ENCODE results near the gene TKFC. TPM values are rescaled to one million over a fixed set of nuclear protein-coding genes. Genes with fewer than 3 reads are reported as not detected.

The TKFC gene
- total RNA-seq, 4 donors from 2014 or later: 9.4 to 15.1 (median 13.4) TPM

DNA sequence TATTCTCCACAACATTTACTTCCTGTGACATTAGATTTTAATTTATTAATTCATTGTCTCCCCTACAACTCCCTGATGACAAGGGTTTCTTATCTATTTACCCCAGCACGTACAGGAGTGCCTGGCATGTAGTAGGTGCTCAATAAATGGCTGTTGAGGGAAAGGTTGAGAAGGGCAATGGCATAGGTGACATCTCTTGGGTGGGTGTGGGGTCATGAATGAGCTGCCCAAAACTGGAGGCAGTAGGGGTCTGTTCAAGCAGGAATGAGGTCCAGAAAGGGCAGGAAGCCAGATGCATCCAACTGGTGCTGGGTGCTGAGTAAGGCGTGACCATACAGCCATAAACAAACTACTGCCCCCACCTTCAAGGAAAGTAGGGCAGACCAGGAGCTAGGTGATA lies 40.7 kb upstream of the TKFC start:
- peaks cover 0 to 8% of the 10 kb centered on the region in 2 donors for H3K36me3 ChIP-seq
- TF ChIP-seq EP300 (IDR thresholded peaks at IDR 0.05): no peak
- no peak for TF ChIP-seq POLR2AphosphoS5 (IDR thresholded peaks at IDR 0.05)
- TF ChIP-seq POLR2A (IDR thresholded peaks at IDR 0.05): no peak
- 77 to 94% methylated on average over 2 of the region's 2 CpGs for WGBS, 2 donors (ENCODE audit: low coverage in 1 of 2)

GRCh38 chr11:61293867-61294716 lies 38.9 kb upstream of the TKFC start:
- Histone ChIP-seq H3K36me3 (peaks cover 0 to 24% of the 10 kb centered on the region in 2 donors), H3K27me3 (peaks cover 46% of the 10 kb centered on the region), H3K27ac (peak overlapping the region in 2 of 4 donors; percentile 45 to 63), H3K4me3 (peak overlapping the region; percentile 30 to 66), H3K9me3 (no peaks in the 10 kb centered on the region), H3K4me1 (peaks cover 0 to 44% (median 23%) of the 10 kb centered on the region in 3 donors)
- no CpG with 5 or more reads among the region's 60 CpGs for WGBS, 2 donors (ENCODE audit: low coverage in 1 of 2)
- peak; percentile 37 for ATAC-seq
- TF ChIP-seq CTCF (IDR thresholded peaks at IDR 0.05) (peak in 1 of 4 experiments; percentile 31), POLR2AphosphoS5 (IDR thresholded peaks at IDR 0.05) (no peak)

More for the DNA sequence above, 40.7 kb upstream of the TKFC start:
- peaks cover 46% of the 10 kb centered on the region for H3K27me3 ChIP-seq
- H3K27ac ChIP-seq: no peak overlapping the region
- ATAC-seq: no peak
- H3K4me3 ChIP-seq: no peak overlapping the region
- peaks cover 0 to 30% (median 23%) of the 10 kb centered on the region in 3 donors for H3K4me1 ChIP-seq
- no peaks in the 10 kb centered on the region for H3K9me3 ChIP-seq

DNA sequence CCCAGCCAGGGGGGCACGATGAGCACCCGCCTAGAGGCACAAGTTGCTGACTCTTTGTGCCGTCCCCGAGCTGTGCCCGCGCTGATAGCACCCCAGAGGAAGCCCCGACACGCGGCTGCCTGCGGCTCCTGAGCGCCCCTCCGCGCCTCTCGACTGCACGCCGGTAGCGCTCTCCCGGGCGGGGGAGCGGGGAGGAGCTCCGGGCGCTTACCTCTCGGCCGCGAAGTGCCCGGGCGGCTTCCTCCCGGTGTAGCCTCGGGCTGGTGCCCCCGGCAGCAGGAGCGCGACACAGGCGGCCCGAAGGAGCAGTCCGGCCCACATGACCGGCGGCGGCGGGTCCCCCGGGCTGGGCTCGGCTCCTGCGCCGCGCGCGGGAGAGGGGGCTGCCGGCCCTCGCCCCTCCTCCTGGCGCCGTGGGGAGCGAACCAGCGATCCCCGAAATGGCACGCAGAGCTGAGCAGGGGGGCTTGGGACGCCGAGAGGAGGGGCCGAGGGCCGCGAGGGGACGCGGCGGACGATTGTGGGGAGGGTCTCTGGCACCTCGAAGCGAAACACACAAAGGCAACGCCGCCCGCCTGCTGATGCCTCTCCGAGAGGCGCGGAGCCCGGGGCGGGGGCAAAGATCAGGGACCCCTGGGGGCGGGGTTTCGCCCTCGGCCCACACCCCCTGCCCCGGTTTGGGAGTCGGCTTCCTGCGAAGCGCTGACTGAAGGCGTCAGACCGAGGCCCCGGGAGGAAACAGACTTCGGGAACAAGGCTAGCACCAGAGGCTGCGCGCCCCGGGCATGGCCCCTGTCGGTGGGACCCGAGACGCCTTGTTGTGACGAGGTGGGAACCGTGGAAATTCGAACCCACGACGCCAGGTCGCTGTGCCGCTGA lies 38.1 kb upstream of the TKFC start, which contains the start of gene VWCE:
Gene VWCE, minus strand, starts transcription at position 600 of the 879 bp plus-strand sequence. Its CDS starts 279 bp downstream, at position 321.
- peak; percentile 61 for ATAC-seq
- no CpG with 5 or more reads among the region's 97 CpGs for WGBS, 2 donors (ENCODE audit: low coverage in 1 of 2)
- Histone ChIP-seq H3K27ac (peak within 1 kb of the TSS in 2 of 4 donors; percentile 45 to 63), H3K27me3 (peaks cover 46% of the 10 kb centered on the region), H3K4me3 (peak within 1 kb of the TSS; percentile 30 to 66), H3K9me3 (no peaks in the 10 kb centered on the region), H3K36me3 (peaks cover 0 to 32% of the 10 kb centered on the region in 2 donors), H3K4me1 (peaks cover 0 to 44% (median 23%) of the 10 kb centered on the region in 3 donors)
- no peak for TF ChIP-seq POLR2A (IDR thresholded peaks at IDR 0.05)
- no peak for TF ChIP-seq POLR2AphosphoS5 (IDR thresholded peaks at IDR 0.05)
- TF ChIP-seq EP300 (IDR thresholded peaks at IDR 0.05): no peak
- TF ChIP-seq CTCF (IDR thresholded peaks at IDR 0.05): peak in 2 of 4 experiments; percentile 7 to 8

- WGBS, 2 donors (ENCODE audit: low coverage in 1 of 2): 84% methylated on average over 6 of the region's 12 CpGs; no CpG with 5 or more reads in 1 of the 2 donors
- Histone ChIP-seq H3K9me3 (no peaks in the 10 kb centered on the region), H3K4me1 (peaks cover 0 to 44% (median 23%) of the 10 kb centered on the region in 3 donors), H3K27me3 (peaks cover 46% of the 10 kb centered on the region), H3K36me3 (peaks cover 0 to 38% of the 10 kb centered on the region in 2 donors), H3K27ac (peak overlapping the region in 1 of 4 donors; percentile 63), H3K4me3 (peak overlapping the region in 1 of 2 donors; percentile 66)
- TF ChIP-seq POLR2AphosphoS5 (IDR thresholded peaks at IDR 0.05): no peak
- TF ChIP-seq POLR2A (IDR thresholded peaks at IDR 0.05): no peak
- TF ChIP-seq EP300 (IDR thresholded peaks at IDR 0.05): no peak
- no peak for TF ChIP-seq CTCF (IDR thresholded peaks at IDR 0.05)
- no peak for ATAC-seq
Observed at GRCh38 chr11:61295596-61295926, 37.5 kb upstream of the TKFC start.

DNA sequence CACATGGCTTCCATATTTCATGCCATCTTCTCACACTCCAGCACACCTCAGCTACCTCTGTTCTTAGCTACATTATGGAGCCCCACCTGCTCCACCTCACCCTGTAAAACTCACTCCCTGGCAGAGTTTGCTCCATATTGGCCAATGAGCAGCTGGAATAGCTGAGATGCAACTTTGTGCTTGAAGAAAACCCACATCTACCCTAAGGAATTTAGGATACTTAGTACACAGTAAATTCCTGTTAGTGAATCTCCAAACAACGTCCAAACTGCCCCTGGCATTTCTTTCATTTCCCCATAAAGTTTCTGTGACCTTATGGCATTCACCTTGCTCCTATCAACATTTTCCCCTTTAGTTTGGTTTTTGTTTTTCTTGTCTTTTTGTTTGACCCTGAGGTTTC lies 35.7 kb upstream of the TKFC start:
- H3K27ac ChIP-seq: peak overlapping the region in 3 of 4 donors; percentile 1 to 55 (median 31)
- no peaks in the 10 kb centered on the region for H3K9me3 ChIP-seq
- H3K27me3 ChIP-seq: peaks cover 33% of the 10 kb centered on the region
- H3K36me3 ChIP-seq: peaks cover 0 to 56% of the 10 kb centered on the region in 2 donors
- 20 to 63% methylated on average over 1 of the region's 1 CpG for WGBS, 2 donors (ENCODE audit: low coverage in 1 of 2)
- ATAC-seq: no peak
- TF ChIP-seq EP300 (IDR thresholded peaks at IDR 0.05) (no peak), POLR2A (IDR thresholded peaks at IDR 0.05) (no peak), POLR2AphosphoS5 (IDR thresholded peaks at IDR 0.05) (no peak), CTCF (IDR thresholded peaks at IDR 0.05) (no peak)
- no peak overlapping the region for H3K4me3 ChIP-seq
- H3K4me1 ChIP-seq: peaks cover 0 to 44% (median 23%) of the 10 kb centered on the region in 3 donors
